GM18858 (cell line): ENCODE measurements around the gene IGFBPL1.
"Not testable (repeated sequence)": the region's sequence is repeated elsewhere in the genome, so short reads cannot be mapped to it uniquely, and the experiment has no call there.

Experiments used
- ATAC-seq: cut with Tn5 transposase; IDR thresholded peaks from one replicate; pipeline ENCODE4 v1.9.1; 2021; ENCODE audit not compliant: unreplicated experiment

The IGFBPL1 gene

GRCh38 chr9:38423973-38424843 lies at the start of gene IGFBPL1:
Gene IGFBPL1, minus strand, starts transcription at chr9:38424454. Its CDS starts 30 bp downstream, at chr9:38424424.
- ATAC-seq, result no peak

- not testable (repeated sequence) for ATAC-seq
Observed at GRCh38 chr9:38472583-38473249, 48.5 kb upstream of the IGFBPL1 start.

- no peak for ATAC-seq
Observed at GRCh38 chr9:38467404-38467803, 43.1 kb upstream of the IGFBPL1 start.

- ATAC-seq, result no peak
Observed at GRCh38 chr9:38453835-38454234, 29.6 kb upstream of the IGFBPL1 start.

DNA sequence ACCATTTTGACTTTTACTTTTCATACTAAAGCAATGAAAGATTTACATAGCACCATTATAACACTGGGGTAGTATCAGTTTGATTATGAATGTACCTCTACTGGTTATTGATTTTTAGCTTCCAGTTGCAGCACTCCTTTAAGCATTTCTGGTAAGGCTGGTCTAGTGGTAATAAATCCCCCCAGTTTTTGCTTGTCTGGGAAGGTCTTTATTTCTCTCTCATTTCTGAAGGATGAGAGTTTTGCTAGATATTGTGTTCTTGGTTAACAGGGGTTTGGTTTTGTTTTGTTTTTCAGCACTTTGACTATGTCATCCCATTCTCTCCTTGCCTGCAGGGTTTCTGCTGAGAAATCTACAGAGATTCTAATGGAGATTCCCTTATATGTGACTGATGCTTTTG lies 26.9 kb upstream of the IGFBPL1 start:
- ATAC-seq, result no peak

DNA sequence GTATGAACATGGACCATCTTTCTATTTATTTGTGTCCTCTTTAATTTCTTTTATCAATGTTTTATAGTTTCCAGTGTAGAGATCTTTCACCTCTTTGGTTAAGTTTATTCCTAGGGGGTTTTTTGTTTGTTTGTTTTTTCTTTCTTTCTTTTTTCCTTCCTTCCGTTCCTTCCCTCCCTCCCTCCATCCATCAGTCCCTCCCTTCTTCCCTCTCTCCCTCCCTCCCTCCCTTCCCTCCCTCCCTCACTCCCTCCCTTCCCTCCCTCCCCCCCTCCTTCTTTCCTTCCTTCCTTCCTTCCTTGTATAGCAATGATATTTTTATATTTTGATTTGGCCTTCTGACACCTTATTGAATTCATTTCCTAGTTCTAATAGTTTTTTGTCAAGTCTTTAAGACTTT lies 23.4 kb upstream of the IGFBPL1 start:
- ATAC-seq, result no peak

DNA sequence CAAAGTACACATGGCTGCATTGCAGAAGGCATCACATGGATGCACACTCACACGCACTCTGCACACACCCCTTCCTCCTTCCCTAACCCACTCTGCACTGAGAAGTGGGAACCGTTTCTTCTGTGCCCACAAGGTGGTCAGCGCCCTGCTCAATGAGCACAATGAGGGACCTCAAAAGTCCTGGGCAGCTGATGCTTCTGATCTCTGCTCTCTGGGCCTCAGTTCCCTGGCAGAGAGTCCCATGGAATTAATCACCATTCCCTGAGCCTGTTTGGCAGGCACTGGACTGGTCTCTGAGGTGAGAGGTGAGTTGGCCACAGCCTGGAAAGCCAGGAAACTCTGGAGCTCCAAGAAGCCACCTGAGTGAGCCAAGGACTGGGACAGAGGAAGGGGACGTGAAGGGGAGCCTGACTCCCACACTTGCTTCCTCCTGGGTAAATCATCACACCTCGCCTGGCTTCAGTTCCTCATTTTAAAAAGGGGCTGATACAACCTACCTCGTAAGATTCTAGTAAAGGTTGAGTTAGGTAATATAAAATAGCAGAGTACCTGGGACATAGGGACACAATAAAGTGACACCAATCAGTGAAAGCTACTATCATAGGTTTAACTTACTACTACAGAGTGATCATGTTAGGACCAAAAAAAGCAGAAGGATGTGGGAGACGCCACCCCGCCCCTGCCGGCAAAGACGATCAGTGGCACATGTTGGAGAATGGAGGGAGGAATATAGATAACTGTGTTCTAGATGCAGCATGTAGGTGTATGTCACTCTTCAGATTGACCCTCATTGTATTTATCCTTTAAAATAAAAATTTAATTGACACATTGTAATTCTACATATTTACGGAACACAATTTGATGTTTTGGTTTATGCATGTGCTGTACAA lies 21.1 kb upstream of the IGFBPL1 start:
- ATAC-seq, result peak; percentile 87

DNA sequence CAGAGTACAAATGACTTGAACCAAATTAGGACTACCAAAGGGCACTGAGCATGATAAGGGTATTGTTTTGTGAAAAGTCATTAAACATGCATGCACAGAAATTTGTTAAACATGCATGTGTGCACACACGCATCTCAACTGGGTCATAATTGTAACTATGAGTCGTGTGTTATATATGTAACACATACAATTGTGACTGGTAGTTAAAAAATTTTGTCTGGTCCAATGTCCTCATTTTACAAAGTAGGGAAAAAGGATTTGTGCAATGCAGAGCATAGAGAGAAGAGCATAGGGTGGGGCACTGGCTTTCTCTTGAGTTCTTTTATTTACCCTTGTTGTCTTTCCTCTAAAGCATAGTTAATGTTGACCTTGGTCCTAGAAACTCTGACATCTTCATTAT lies 19.3 kb upstream of the IGFBPL1 start:
- no peak for ATAC-seq

- no peak for ATAC-seq
Observed at GRCh38 chr9:38443181-38443580, 18.9 kb upstream of the IGFBPL1 start.

GRCh38 chr9:38442473-38443096 lies 18.3 kb upstream of the IGFBPL1 start:
- no peak for ATAC-seq

DNA sequence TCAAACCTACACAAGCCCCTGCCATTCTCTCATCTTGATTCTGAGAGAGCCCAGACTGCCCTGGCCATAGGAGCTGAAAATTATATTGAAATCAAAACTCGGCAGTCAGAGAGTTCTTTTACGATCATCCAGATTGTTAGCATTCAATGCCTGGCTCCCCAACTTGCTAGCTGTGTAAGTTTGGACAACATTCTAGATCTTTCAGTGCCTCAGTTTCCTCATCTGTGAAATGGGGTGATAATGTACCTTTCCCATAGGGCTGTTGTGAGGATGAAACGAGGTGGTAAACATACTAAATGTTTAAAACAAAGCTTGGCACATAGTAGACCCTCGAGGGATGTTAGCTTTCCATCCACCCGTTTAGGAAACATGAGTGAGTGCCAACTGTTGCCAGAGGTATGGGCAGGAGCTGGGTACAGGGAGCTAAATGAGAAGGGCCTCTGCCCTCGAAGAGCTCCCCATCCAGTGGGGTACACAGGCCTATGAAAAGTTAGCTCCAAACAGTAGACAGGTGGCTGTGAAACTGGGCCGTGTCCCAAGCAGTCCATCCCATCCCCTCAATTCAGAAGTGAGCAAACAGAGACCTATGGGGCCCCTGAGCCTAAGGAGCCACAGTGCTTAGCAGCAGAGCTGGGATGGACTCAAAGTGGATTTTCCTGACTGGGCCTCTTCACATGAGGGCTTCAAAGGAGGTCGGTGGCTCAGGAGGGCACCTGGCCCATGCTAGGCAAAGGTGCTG lies 17.3 kb upstream of the IGFBPL1 start:
- ATAC-seq, result no peak

GRCh38 chr9:38440516-38440915 lies 16.3 kb upstream of the IGFBPL1 start:
- ATAC-seq, result no peak

DNA sequence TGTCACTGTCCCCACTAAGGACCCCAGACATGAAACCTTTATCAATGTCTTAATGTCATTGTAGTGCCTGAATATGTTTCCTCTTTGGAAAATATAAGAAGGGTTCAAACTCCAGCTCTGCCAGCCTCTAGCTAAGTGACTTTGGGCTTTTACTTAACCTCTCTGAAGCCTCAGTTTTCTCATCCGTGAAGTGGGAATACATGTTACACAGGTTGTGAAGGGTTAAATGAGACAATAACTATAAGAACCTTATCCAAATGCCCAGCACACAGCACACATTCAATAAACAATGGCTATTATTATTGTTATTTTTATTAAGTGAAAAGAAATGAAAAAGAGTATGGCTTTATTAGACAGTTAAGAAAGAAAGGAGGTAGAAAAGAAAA lies 15.7 kb upstream of the IGFBPL1 start:
- no peak for ATAC-seq

DNA sequence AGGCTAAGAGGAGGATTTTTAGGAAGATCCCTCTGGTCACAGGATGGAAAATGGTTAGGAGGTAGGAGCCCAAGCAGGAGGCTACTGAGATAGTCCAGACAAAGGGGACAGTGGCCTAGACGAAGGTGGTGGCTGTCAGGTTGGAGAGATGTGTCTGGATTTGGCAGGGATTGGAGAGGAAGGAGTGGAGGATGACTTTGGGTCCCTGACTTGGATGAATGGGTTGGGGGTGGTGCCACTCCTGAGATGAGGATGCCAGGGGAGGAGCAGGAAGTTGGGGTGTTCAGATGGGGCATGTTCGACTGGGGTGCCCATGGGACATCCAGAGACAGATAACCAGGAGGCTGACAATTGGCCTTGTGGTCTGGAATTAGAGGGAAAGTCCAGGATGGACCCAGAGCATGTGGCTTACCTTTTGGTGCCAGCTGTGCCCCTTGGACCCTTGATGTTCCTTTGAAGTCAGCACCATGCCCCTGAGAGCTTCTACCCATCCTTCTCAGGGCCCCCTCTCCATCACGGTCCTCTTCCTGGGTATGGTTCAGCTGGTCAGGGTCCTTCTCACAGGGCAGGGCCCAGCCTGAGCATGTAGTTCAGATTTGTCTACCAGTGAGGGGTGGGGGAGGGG lies 15.1 kb upstream of the IGFBPL1 start:
- ATAC-seq, result no peak

GRCh38 chr9:38437193-38437823 lies 13.1 kb upstream of the IGFBPL1 start:
- ATAC-seq, result no peak

DNA sequence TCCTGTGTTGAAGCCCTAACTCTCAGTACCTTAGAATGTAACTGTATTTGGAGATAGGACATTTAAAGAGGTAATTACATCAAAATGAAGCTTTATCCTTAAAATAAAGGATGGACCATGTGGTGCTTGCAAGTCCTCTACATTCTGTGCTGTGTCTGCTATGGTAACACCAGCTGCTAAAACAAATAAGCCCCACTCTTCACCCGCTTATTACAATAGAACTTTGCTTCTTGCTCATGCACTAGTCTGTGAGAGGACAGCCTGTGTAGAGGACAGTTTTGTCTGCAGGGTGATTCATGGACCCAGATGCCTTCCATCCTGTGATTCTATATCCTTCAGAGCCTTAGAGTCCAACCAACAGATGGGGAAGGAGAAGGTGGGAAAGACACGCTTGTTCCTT lies 12.5 kb upstream of the IGFBPL1 start:
- no peak for ATAC-seq

DNA sequence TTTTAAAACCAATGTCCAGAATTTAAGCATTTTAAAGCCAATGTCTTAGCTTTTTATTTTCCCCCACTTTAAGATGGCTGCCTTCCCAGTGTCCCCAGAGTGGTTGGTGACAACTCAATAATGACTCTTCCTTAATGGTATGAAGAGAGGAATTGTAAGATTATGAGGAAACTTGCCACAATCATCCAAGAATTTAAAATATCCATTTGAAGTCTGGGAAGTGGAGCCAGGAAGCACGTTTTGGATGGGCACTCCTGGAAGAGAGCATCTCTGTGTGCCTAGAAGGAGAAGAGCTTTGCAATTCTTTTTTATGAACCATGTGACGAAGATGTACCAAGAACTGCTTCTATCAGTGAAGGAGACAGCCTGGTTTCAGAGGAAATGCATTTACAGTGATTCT lies 11.3 kb upstream of the IGFBPL1 start:
- no peak for ATAC-seq

DNA sequence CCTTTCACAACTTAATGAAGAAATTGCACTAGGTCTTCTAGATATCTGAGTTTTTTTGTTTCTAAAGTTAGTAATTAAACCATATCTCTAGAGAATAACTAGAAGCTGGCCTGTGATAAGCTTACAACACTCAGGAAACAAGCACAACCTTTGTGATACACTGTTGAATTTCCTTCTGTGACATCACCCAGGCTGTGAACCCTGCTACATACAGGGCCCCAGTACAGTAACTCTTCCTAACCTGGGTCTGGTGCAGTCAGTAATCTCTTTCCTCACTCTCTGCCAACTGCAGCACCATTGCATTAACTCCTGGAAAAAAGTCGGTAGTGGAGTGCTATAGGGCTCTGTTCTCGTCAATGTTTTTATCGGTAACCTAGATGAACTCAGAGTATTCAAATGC lies 10.6 kb upstream of the IGFBPL1 start:
- no peak for ATAC-seq

GRCh38 chr9:38434365-38434764 lies 10.1 kb upstream of the IGFBPL1 start:
- ATAC-seq, result no peak
